Neuronal stem cell (in vitro differentiated cells): ENCODE results near the gene LTA4H.
A peak's percentile ranks its signal among the peaks of the same experiment; 100 is the strongest.

ENCODE experiments used
- DNase-seq: peaks from one replicate; pipeline ENCODE4 v3.0.0-alpha.2; 2013; ENCODE audit warnings: low spot score
- H2AFZ ChIP-seq: one replicate; pipeline ENCODE4 v1.6.1; 2013; ENCODE audit warnings: mild to moderate bottlenecking, low read length, inconsistent platforms
- H2AK5ac ChIP-seq: 2 replicates; pipeline ENCODE4 v1.6.1; 2013; ENCODE audit warnings: low read depth, mild to moderate bottlenecking, inconsistent platforms, low read length, moderate library complexity, mixed read lengths
- H2BK120ac ChIP-seq: 2 replicates; pipeline ENCODE4 v1.6.1; 2013; ENCODE audit warnings: low read depth, mild to moderate bottlenecking, inconsistent platforms, low read length, moderate library complexity, mixed read lengths
- H2BK12ac ChIP-seq: one replicate; pipeline ENCODE4 v1.6.1; 2013; ENCODE audit warnings: low read length, inconsistent platforms
- H2BK15ac ChIP-seq: 2 replicates; pipeline ENCODE4 v1.6.1; 2013; ENCODE audit warnings: mild to moderate bottlenecking, low read length, inconsistent platforms, mixed read lengths
- H2BK5ac ChIP-seq: one replicate; pipeline ENCODE4 v1.6.1; 2013; ENCODE audit warnings: inconsistent platforms, mild to moderate bottlenecking, low read length, moderate library complexity
- H3K14ac ChIP-seq: one replicate; pipeline ENCODE4 v1.6.1; 2013; ENCODE audit warnings: low read length, inconsistent platforms
- H3K18ac ChIP-seq: 2 replicates; pipeline ENCODE4 v1.6.1; 2013; ENCODE audit warnings: low read length, inconsistent platforms
- H3K23ac ChIP-seq: 2 replicates; pipeline ENCODE4 v1.6.1; 2013; ENCODE audit warnings: low read depth, mild to moderate bottlenecking, mixed read lengths, low read length, inconsistent platforms; ENCODE audit not compliant: poor library complexity
- H3K27ac ChIP-seq: replicated peaks from 3 replicates; pipeline ENCODE4 v1.5.1; 2013; ENCODE audit warnings: low read length, inconsistent platforms
- H3K27me3 ChIP-seq, 3 experiments: 2 replicates each; pipeline ENCODE4 v1.6.1; 2013; ENCODE audit warnings: low read length in 3 of 3, mild to moderate bottlenecking in 2 of 3, inconsistent platforms in 1 of 3, low read depth in 1 of 3, mixed read lengths in 1 of 3, moderate library complexity in 1 of 3; ENCODE audit not compliant: control insufficient read depth in 3 of 3, insufficient read depth in 3 of 3
- H3K36me3 ChIP-seq, 2 donors: replicated peaks in 1 of 2; 2 replicates each; pipeline ENCODE4 v1.6.1; 2013; ENCODE audit warnings: low read length in 2 of 2; ENCODE audit not compliant: control insufficient read depth in 2 of 2, insufficient read depth in 2 of 2
- H3K4ac ChIP-seq: 2 replicates; pipeline ENCODE4 v1.6.1; 2013; ENCODE audit warnings: inconsistent platforms, mild to moderate bottlenecking, low read length, moderate library complexity
- H3K4me1 ChIP-seq, 2 donors: 1 replicate in 1 of 2; 2 replicates in 1 of 2; pipeline ENCODE4 v1.6.1; 2013; ENCODE audit warnings: low read length in 2 of 2, low read depth in 1 of 2; ENCODE audit not compliant: control insufficient read depth in 2 of 2, insufficient read depth in 1 of 2
- H3K4me2 ChIP-seq: one replicate; pipeline ENCODE4 v1.6.1; 2013; ENCODE audit warnings: mild to moderate bottlenecking, low read length, inconsistent platforms; ENCODE audit not compliant: insufficient read depth, poor library complexity, severe bottlenecking
- H3K4me3 ChIP-seq, 2 donors: 2 replicates each; pipeline ENCODE4 v1.5.1; 2013; ENCODE audit warnings: low read length in 2 of 2, mild to moderate bottlenecking in 2 of 2, inconsistent platforms in 1 of 2, moderate library complexity in 1 of 2
- H3K79me1 ChIP-seq: one replicate; pipeline ENCODE4 v1.6.1; 2013; ENCODE audit warnings: low read depth, mild to moderate bottlenecking, inconsistent platforms, low read length, moderate library complexity
- H3K9ac ChIP-seq: one replicate; pipeline ENCODE4 v1.6.1; 2013; ENCODE audit warnings: mild to moderate bottlenecking, low read depth, low read length, inconsistent platforms; ENCODE audit not compliant: poor library complexity
- H3K9me3 ChIP-seq, 2 donors: replicated peaks in 1 of 2; 2 replicates each; pipeline versions ENCODE3 to v1.6.1; 2013; ENCODE audit warnings: low read length in 2 of 2, mild to moderate bottlenecking in 2 of 2, inconsistent platforms in 1 of 2, low read depth in 1 of 2, mixed read lengths in 1 of 2, moderate library complexity in 1 of 2; ENCODE audit not compliant: control insufficient read depth in 2 of 2, insufficient read depth in 1 of 2
- H4K8ac ChIP-seq: one replicate; pipeline ENCODE4 v1.6.1; 2013; ENCODE audit warnings: low read depth, mild to moderate bottlenecking, inconsistent platforms, low read length, moderate library complexity
- H4K91ac ChIP-seq: one replicate; pipeline ENCODE4 v1.6.1; 2013; ENCODE audit warnings: low read length, low read depth, mild to moderate bottlenecking, inconsistent platforms; ENCODE audit not compliant: poor library complexity
- WGBS, 2 donors: extraction: QIAGEN DNeasy Blood & Tissue Kit; methylation state at CpG; one replicate each; pipeline ENCODE4 v1.1.7; 2013; ENCODE audit warnings: missing lambda C conversion rate in 2 of 2, mixed read lengths in 1 of 2; ENCODE audit not compliant: insufficient read length in 2 of 2, insufficient replicate concordance in 1 of 2; ENCODE audit errors: extremely low coverage in 2 of 2; 5-methylcytosine and 5-hydroxymethylcytosine counted together

Gene LTA4H

GRCh38 chr12:96073346-96074330 is 38.3 kb upstream of the LTA4H start:
- no peak for DNase-seq
- no peak overlapping the region for H3K4me3 ChIP-seq
- no peak overlapping the region for H2BK15ac ChIP-seq
- no peak overlapping the region for H3K18ac ChIP-seq
- no peak overlapping the region for H3K4me2 ChIP-seq
- H4K8ac ChIP-seq = no peak overlapping the region
- no peak overlapping the region for H3K27ac ChIP-seq
- H3K9me3 ChIP-seq = no peaks in the 10 kb centered on the region
- no CpG with 5 or more reads among the region's 7 CpGs for WGBS, 2 donors
- H3K36me3 ChIP-seq = no peaks in the 10 kb centered on the region
- H3K27me3 ChIP-seq = peaks cover 0 to 3% (median 0%) of the 10 kb centered on the region in 3 experiments
- H2AFZ ChIP-seq = peak overlapping the region; percentile 48
- H2BK120ac ChIP-seq = no peak overlapping the region
- H3K14ac ChIP-seq = no peak overlapping the region
- no peak overlapping the region for H3K9ac ChIP-seq
- H2BK12ac ChIP-seq = no peak overlapping the region
- no peak overlapping the region for H2AK5ac ChIP-seq
- no peaks in the 10 kb centered on the region for H3K79me1 ChIP-seq
- H3K23ac ChIP-seq = no peak overlapping the region
- H4K91ac ChIP-seq = no peak overlapping the region
- H3K4ac ChIP-seq = no peak overlapping the region
- no peak overlapping the region for H2BK5ac ChIP-seq
- peaks cover 2 to 19% of the 10 kb centered on the region in 2 donors for H3K4me1 ChIP-seq

GRCh38 chr12:96070670-96071279 is 35.4 kb upstream of the LTA4H start:
- no peak overlapping the region for H2BK5ac ChIP-seq
- peak overlapping the region; percentile 72 for H2AFZ ChIP-seq
- no peak overlapping the region for H4K91ac ChIP-seq
- no peak overlapping the region for H3K4me2 ChIP-seq
- no peaks in the 10 kb centered on the region for H3K36me3 ChIP-seq
- no peak overlapping the region for H3K14ac ChIP-seq
- WGBS, 2 donors = no CpG with 5 or more reads among the region's 7 CpGs
- no peak overlapping the region for H2BK15ac ChIP-seq
- no peak overlapping the region for H3K18ac ChIP-seq
- no peak overlapping the region for H3K23ac ChIP-seq
- no peak overlapping the region for H4K8ac ChIP-seq
- H3K9ac ChIP-seq = no peak overlapping the region
- no peaks in the 10 kb centered on the region for H3K9me3 ChIP-seq
- no peak overlapping the region for H2AK5ac ChIP-seq
- H3K27ac ChIP-seq = peak overlapping the region; percentile 21
- peaks cover 2 to 13% of the 10 kb centered on the region in 2 donors for H3K4me1 ChIP-seq
- H3K27me3 ChIP-seq = peaks cover 0 to 3% (median 0%) of the 10 kb centered on the region in 3 experiments
- H2BK120ac ChIP-seq = no peak overlapping the region
- H3K4ac ChIP-seq = no peak overlapping the region
- no peak for DNase-seq
- no peak overlapping the region for H3K4me3 ChIP-seq
- H2BK12ac ChIP-seq = no peak overlapping the region
- H3K79me1 ChIP-seq = no peaks in the 10 kb centered on the region

GRCh38 chr12:96069511-96070231 is 34.3 kb upstream of the LTA4H start:
- Histone ChIP-seq H3K4ac (no peak overlapping the region), H2BK120ac (no peak overlapping the region), H4K91ac (no peak overlapping the region), H3K27ac (no peak overlapping the region), H2BK15ac (no peak overlapping the region), H3K23ac (no peak overlapping the region), H3K9ac (no peak overlapping the region), H3K36me3 (no peaks in the 10 kb centered on the region), H2AK5ac (no peak overlapping the region), H3K4me3 (no peak overlapping the region), H3K4me1 (peaks cover 2 to 13% of the 10 kb centered on the region in 2 donors), H3K14ac (no peak overlapping the region), H3K9me3 (no peaks in the 10 kb centered on the region), H2BK5ac (no peak overlapping the region), H3K18ac (no peak overlapping the region), H3K27me3 (peaks cover 0 to 3% (median 0%) of the 10 kb centered on the region in 3 experiments), H2BK12ac (no peak overlapping the region), H3K4me2 (no peak overlapping the region), H4K8ac (no peak overlapping the region), H2AFZ (no peak overlapping the region), H3K79me1 (no peaks in the 10 kb centered on the region)
- no peak for DNase-seq
- WGBS, 2 donors = no CpG with 5 or more reads among the region's 7 CpGs
